Measurements from ENCODE around the gene ZNFX1. TPM values are rescaled to one million over a fixed set of nuclear protein-coding genes. Genes with fewer than 3 reads are reported as not detected.
A peak's percentile ranks its signal among the peaks of the same experiment; 100 is the strongest.

The ZNFX1 gene
- total and polyA plus RNA-seq, 9 of the 15 experiments (the other 6 are each of a cell fraction or from before 2014, with no cell fraction given) = 3.8 to 13.8 (median 10.3) TPM

DNA sequence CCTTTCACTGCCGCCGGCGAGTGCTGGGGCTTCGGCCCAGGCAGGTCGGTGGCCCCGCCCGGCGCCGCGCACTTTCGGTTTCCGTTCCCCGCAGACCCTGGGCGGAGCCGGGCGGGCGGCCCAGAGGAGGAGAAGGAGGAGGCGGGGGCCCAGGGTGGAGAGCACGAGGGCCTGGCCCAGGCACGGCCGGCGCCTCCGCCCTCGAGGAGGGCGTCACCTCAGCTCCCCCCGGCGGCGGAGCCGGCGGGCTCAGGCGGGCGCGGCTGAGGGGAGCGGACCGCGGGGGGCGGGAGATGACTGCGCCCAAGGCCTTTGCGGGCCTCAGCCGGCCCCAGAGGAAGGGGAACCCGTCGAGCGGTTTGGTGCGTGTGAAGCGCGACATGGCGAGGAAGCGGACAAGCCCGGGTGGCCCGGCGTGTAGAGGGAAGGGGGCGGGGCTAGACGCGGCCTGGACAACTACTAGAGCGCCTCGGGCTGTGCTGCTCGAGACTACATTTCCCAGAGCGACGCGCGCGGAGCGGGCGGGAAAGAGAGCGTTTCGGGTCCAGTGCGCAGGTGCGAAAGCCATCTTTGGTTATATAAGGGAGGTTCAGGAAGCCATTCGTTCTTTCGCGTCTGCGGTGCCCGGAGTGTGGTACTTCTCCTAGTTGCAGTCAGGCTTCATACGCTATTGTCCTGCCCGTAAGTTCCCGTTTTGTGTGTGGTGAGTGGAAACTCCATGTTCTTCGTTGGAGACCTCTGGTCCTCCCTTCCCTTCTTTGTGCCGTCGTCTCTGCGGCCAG, at the start of gene ZNFX1 (continued):
- TF ChIP-seq, protein P1, sequence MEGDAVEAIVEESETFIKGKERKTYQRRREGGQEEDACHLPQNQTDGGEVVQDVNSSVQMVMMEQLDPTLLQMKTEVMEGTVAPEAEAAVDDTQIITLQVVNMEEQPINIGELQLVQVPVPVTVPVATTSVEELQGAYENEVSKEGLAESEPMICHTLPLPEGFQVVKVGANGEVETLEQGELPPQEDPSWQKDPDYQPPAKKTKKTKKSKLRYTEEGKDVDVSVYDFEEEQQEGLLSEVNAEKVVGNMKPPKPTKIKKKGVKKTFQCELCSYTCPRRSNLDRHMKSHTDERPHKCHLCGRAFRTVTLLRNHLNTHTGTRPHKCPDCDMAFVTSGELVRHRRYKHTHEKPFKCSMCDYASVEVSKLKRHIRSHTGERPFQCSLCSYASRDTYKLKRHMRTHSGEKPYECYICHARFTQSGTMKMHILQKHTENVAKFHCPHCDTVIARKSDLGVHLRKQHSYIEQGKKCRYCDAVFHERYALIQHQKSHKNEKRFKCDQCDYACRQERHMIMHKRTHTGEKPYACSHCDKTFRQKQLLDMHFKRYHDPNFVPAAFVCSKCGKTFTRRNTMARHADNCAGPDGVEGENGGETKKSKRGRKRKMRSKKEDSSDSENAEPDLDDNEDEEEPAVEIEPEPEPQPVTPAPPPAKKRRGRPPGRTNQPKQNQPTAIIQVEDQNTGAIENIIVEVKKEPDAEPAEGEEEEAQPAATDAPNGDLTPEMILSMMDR (IDR thresholded peaks at IDR 0.05 in 2 of 3, conservative IDR thresholded peaks at IDR 0.05 in 1 of 3; ENCODE audit: insufficient read depth in 2 of 3, low read depth in 1 of 3, low read length in 3 of 3) = peak in 2 of 3 experiments; percentile 25 to 29; a peak in 1 of 6 replicates
- TF ChIP-seq ETS2 (tag; IDR thresholded peaks at IDR 0.05; ENCODE audit: borderline replicate concordance, poor library complexity, severe bottlenecking) = no peak
- no peak for TF ChIP-seq BRD9 (IDR thresholded peaks at IDR 0.05; ENCODE audit: low read depth, partially characterized antibody)
- peak; percentile 59 for TF ChIP-seq GMEB1 (CRISPR knock-in tag; IDR thresholded peaks at IDR 0.05)
- no peak for TF ChIP-seq ZNF146 (CRISPR knock-in tag; IDR thresholded peaks at IDR 0.05; ENCODE audit: unreplicated experiment)
- no peak for TF ChIP-seq ZC3H11A (IDR thresholded peaks at IDR 0.05; ENCODE audit: low read depth, low read length)
- no peak for TF ChIP-seq KDM1A (IDR thresholded peaks at IDR 0.05)
- 0 out of 2 replicates have a peak, but pooled peaks have one; percentile 20 for TF ChIP-seq ZNF384 (IDR thresholded peaks at IDR 0.05; ENCODE audit: low read depth, low read length)
- no peak; the same call in 1 of the 2 replicates for TF ChIP-seq MAFK (IDR thresholded peaks at IDR 0.05; ENCODE audit: low read length)
- peak in 1 of 2 experiments; percentile 87; a peak in 2 of 4 replicates for TF ChIP-seq HDAC1 (IDR thresholded peaks at IDR 0.05)
- TF ChIP-seq LEF1 (IDR thresholded peaks at IDR 0.05) = no peak; the same call in 1 of the 2 replicates
- peak; percentile 27; the same call in 1 of the 2 replicates for TF ChIP-seq DPF2 (IDR thresholded peaks at IDR 0.05)
- TF ChIP-seq, protein P2, sequence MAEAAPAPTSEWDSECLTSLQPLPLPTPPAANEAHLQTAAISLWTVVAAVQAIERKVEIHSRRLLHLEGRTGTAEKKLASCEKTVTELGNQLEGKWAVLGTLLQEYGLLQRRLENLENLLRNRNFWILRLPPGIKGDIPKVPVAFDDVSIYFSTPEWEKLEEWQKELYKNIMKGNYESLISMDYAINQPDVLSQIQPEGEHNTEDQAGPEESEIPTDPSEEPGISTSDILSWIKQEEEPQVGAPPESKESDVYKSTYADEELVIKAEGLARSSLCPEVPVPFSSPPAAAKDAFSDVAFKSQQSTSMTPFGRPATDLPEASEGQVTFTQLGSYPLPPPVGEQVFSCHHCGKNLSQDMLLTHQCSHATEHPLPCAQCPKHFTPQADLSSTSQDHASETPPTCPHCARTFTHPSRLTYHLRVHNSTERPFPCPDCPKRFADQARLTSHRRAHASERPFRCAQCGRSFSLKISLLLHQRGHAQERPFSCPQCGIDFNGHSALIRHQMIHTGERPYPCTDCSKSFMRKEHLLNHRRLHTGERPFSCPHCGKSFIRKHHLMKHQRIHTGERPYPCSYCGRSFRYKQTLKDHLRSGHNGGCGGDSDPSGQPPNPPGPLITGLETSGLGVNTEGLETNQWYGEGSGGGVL (CRISPR knock-in tag; IDR thresholded peaks at IDR 0.05) = no peak
- no peak for TF ChIP-seq ZNF354B (CRISPR knock-in tag; IDR thresholded peaks at IDR 0.05)
- TF ChIP-seq ZNF583 (CRISPR knock-in tag; IDR thresholded peaks at IDR 0.05) = no peak
- TF ChIP-seq, protein P3, sequence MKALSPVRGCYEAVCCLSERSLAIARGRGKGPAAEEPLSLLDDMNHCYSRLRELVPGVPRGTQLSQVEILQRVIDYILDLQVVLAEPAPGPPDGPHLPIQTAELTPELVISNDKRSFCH (CRISPR knock-in tag; IDR thresholded peaks at IDR 0.05) = no peak
- TF ChIP-seq, protein P3 (tag; IDR thresholded peaks at IDR 0.05) = peak; percentile 86
- TF ChIP-seq ZNF282 (CRISPR knock-in tag; IDR thresholded peaks at IDR 0.05) = 0 out of 2 replicates have a peak, but pooled peaks have one; percentile 66
- no peak for TF ChIP-seq WHSC1 (IDR thresholded peaks at IDR 0.05; ENCODE audit: low read length)
- TF ChIP-seq SP1 (CRISPR knock-in tag; IDR thresholded peaks at IDR 0.05) = peak; percentile 89
- no peak for TF ChIP-seq ZNF212 (CRISPR knock-in tag; IDR thresholded peaks at IDR 0.05)
- peak; percentile 68; the same call in 1 of the 2 replicates for TF ChIP-seq ELF1 (tag; IDR thresholded peaks at IDR 0.05)
